Suppressor macrophage treated with lipopolysaccharide for 4 hours (primary cell): ENCODE measurements around the gene DNAJC17.

Experiments used
- DNase-seq: peaks from one replicate; pipeline ENCODE4 v3.0.0-alpha.2; 2020

The DNAJC17 gene

GRCh38 chr15:40787991-40788390, 19.3 kb downstream of the DNAJC17 start:
- DNase-seq: no peak

- DNase-seq: peak; percentile 31
These were observed 19.9 kb downstream of the DNAJC17 start for GRCh38 chr15:40787344-40787841.

- DNase-seq: no peak
These were observed 21.5 kb downstream of the DNAJC17 start for GRCh38 chr15:40785814-40786213.

- DNase-seq: no peak
These were observed 22.1 kb downstream of the DNAJC17 start for GRCh38 chr15:40785164-40785563.

- DNase-seq: peak; percentile 57
These were observed 24.6 kb downstream of the DNAJC17 start for GRCh38 chr15:40782609-40783227.

GRCh38 chr15:40776537-40777141, 30.6 kb downstream of the DNAJC17 start:
- DNase-seq: peak; percentile 66

- DNase-seq: no peak
These were observed 31.3 kb downstream of the DNAJC17 start for GRCh38 chr15:40775740-40776536.

- no peak for DNase-seq
These were observed 32.3 kb downstream of the DNAJC17 start for GRCh38 chr15:40775007-40775406.

- DNase-seq: no peak
These were observed 33.4 kb downstream of the DNAJC17 start for GRCh38 chr15:40773902-40774301.

- DNase-seq: no peak
These were observed 33.8 kb downstream of the DNAJC17 start for GRCh38 chr15:40773496-40773895.

GRCh38 chr15:40772014-40772413, 35.3 kb downstream of the DNAJC17 start:
- no peak for DNase-seq

- no peak for DNase-seq
These were observed 36.0 kb downstream of the DNAJC17 start for GRCh38 chr15:40771242-40771641.

- DNase-seq: no peak
These were observed 37.0 kb downstream of the DNAJC17 start for GRCh38 chr15:40770147-40770721.

GRCh38 chr15:40769274-40770146, 37.8 kb downstream of the DNAJC17 start, which contains the start of gene C15orf62:
Gene C15orf62, plus strand, starts transcription at chr15:40769980. Its CDS starts 516 bp downstream, at chr15:40770496.
- peak; percentile 42 for DNase-seq

GRCh38 chr15:40768521-40769273, 38.6 kb downstream of the DNAJC17 start:
- DNase-seq: no peak

GRCh38 chr15:40767838-40768500, 39.3 kb downstream of the DNAJC17 start:
- no peak for DNase-seq

GRCh38 chr15:40766906-40767837, 40.1 kb downstream of the DNAJC17 start:
- no peak for DNase-seq

- DNase-seq: no peak
These were observed 41.0 kb downstream of the DNAJC17 start for GRCh38 chr15:40766194-40766815.

- no peak for DNase-seq
These were observed 42.6 kb downstream of the DNAJC17 start for GRCh38 chr15:40764629-40765103.
